PC-9 (cell line): ENCODE results near the gene CNN2.

ENCODE experiments used
- EZH2 ChIP-seq: fragments of 200-600 bp; sonication (generic); IDR thresholded peaks from 2 replicates; pipeline ENCODE4 v1.8.0; 2017; ENCODE audit warnings: antibody characterized with exemption, low read depth
- TF ChIP-seq, protein P1 (sequence below): fragments of 200-600 bp; sonication (generic); conservative IDR thresholded peaks from 2 replicates; pipeline ENCODE4 v1.6.1; 2017; ENCODE audit warnings: mixed run types, antibody characterized with exemption, mild to moderate bottlenecking, moderate library complexity

DNA sequence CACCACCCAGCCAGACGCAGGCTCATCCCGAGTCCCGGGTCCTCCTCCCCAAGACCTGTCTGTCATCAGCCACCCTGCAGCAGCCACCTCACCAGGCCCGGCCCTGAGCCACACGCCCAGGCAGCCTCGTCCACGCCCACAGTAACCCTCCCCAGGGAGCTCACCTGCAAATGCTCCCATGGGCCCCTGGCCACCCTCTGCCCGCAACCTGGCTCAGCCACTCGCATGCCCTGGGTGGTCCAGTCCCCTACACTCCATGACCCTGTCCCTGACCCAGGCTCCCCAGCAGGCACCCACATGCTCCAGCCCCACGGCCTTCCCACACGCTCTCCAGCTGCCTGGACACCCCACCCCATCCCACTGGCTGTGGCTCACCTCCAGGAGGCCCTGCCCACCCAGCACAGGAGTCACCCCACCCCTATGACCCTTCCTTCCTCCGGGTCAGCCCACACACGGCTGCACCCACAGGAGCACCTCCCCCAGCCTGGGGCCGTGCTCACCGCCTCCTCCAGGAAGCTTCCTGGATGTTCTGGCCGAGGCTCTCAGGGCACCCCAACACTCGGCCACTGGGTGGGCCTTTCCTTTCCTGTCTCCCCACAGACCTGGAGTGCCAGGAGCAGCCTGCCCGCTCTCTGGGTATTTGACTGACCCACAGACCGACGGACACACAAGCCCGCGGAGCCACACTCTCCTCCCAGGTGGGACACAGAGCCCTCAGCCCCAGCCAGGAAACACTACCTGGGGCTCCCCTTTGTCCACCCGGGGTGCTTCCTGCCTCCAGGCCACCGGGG lies 9.1 kb upstream of the CNN2 start:
- TF ChIP-seq, protein P1, sequence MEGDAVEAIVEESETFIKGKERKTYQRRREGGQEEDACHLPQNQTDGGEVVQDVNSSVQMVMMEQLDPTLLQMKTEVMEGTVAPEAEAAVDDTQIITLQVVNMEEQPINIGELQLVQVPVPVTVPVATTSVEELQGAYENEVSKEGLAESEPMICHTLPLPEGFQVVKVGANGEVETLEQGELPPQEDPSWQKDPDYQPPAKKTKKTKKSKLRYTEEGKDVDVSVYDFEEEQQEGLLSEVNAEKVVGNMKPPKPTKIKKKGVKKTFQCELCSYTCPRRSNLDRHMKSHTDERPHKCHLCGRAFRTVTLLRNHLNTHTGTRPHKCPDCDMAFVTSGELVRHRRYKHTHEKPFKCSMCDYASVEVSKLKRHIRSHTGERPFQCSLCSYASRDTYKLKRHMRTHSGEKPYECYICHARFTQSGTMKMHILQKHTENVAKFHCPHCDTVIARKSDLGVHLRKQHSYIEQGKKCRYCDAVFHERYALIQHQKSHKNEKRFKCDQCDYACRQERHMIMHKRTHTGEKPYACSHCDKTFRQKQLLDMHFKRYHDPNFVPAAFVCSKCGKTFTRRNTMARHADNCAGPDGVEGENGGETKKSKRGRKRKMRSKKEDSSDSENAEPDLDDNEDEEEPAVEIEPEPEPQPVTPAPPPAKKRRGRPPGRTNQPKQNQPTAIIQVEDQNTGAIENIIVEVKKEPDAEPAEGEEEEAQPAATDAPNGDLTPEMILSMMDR = no peak
- no peak for TF ChIP-seq EZH2
